Astrocyte (in vitro differentiated cells and primary cell): ENCODE measurements around the gene CHST15.

Experiments used
- EZH2 ChIP-seq: IDR thresholded peaks from 2 replicates; pipeline ENCODE4 v1.6.1; 2012; ENCODE audit warnings: mild to moderate bottlenecking, low read length, inconsistent platforms; ENCODE audit not compliant: insufficient read depth
- TF ChIP-seq, protein P1 (sequence below): IDR thresholded peaks from 2 replicates; pipeline ENCODE4 v1.5.1; 2011; ENCODE audit warnings: low read depth, mild to moderate bottlenecking, inconsistent platforms, low read length, moderate library complexity; ENCODE audit not compliant: insufficient read depth

DNA sequence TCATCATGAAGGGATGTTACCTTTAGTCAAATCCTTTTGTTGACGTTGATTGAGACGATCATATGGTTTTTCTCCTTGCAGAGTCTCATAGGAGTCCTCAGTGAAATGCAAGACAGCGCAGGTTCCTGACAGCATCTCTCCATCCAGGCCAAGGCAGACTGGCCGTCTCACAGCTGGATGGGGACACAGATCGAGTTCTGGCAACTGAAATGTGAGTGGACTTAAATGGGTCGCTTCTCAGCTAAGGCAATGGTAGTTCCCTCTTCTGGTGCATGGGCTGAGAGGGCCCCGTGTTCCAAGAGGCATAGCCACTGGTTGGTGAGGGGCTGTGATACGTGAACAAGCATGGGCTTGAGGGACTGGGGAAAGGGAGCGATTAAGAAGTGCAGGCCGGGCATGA lies 102.5 kb downstream of the CHST15 start:
- TF ChIP-seq, protein P1, sequence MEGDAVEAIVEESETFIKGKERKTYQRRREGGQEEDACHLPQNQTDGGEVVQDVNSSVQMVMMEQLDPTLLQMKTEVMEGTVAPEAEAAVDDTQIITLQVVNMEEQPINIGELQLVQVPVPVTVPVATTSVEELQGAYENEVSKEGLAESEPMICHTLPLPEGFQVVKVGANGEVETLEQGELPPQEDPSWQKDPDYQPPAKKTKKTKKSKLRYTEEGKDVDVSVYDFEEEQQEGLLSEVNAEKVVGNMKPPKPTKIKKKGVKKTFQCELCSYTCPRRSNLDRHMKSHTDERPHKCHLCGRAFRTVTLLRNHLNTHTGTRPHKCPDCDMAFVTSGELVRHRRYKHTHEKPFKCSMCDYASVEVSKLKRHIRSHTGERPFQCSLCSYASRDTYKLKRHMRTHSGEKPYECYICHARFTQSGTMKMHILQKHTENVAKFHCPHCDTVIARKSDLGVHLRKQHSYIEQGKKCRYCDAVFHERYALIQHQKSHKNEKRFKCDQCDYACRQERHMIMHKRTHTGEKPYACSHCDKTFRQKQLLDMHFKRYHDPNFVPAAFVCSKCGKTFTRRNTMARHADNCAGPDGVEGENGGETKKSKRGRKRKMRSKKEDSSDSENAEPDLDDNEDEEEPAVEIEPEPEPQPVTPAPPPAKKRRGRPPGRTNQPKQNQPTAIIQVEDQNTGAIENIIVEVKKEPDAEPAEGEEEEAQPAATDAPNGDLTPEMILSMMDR: no peak
- no peak for TF ChIP-seq EZH2
